GM13976 (cell line): ENCODE measurements around the gene TXNDC17.

Experiments used
- DNase-seq: peaks from one replicate; pipeline ENCODE4 v3.0.0; 2012; ENCODE audit warnings: low spot score
- in situ Hi-C: fragments of 300-500 bp; cut with MboI; formaldehyde crosslinking; loops from one replicate; pipeline ENCODE4 v1.12.0; 2022; ENCODE audit warnings: low sequenced_read_pairs, mixed read lengths, inconsistent platforms; ENCODE audit not compliant: unreplicated experiment
- TF ChIP-seq, protein P1 (sequence below): IDR thresholded peaks from 2 replicates; pipeline ENCODE4 v1.5.1; 2012; ENCODE audit warnings: borderline replicate concordance, mild to moderate bottlenecking; ENCODE audit not compliant: insufficient read depth; ENCODE audit errors: extremely low read depth, missing control alignments, control extremely low read depth

TXNDC17 gene

DNA sequence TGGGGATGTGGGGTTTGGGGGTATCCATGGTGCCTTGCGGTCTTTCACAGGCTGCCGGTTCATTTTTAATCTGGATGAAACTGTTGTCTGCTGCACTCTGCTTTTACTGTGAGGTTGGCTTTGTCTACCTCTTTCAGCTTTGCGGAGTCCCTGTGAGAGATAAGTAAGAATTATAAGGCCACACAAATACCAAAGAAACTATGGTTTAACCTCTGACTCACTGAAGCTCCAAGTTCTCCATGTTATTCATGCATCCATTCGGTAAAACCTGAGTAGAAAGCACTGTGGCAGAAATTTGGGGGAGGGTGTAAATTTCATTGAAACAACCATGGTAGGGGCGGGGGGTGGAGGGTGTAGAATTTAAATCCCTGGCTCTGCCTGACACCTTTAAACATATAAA lies 30.8 kb upstream of the TXNDC17 start:
- in situ Hi-C loops: no loop called here
- no peak for DNase-seq
- TF ChIP-seq, protein P1, sequence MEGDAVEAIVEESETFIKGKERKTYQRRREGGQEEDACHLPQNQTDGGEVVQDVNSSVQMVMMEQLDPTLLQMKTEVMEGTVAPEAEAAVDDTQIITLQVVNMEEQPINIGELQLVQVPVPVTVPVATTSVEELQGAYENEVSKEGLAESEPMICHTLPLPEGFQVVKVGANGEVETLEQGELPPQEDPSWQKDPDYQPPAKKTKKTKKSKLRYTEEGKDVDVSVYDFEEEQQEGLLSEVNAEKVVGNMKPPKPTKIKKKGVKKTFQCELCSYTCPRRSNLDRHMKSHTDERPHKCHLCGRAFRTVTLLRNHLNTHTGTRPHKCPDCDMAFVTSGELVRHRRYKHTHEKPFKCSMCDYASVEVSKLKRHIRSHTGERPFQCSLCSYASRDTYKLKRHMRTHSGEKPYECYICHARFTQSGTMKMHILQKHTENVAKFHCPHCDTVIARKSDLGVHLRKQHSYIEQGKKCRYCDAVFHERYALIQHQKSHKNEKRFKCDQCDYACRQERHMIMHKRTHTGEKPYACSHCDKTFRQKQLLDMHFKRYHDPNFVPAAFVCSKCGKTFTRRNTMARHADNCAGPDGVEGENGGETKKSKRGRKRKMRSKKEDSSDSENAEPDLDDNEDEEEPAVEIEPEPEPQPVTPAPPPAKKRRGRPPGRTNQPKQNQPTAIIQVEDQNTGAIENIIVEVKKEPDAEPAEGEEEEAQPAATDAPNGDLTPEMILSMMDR: no peak

- DNase-seq: no peak
- TF ChIP-seq, protein P1: no peak
- in situ Hi-C loops: no loop called here
Observed at GRCh38 chr17:6611231-6611630, 29.6 kb upstream of the TXNDC17 start.

- no peak for DNase-seq
- in situ Hi-C loops: no loop called here
- TF ChIP-seq, protein P1: no peak
Observed at GRCh38 chr17:6623941-6624340, 16.9 kb upstream of the TXNDC17 start.

- in situ Hi-C loops: no loop called here
- TF ChIP-seq, protein P1: no peak
- no peak for DNase-seq
Observed at GRCh38 chr17:6626616-6627015, 14.2 kb upstream of the TXNDC17 start.

- in situ Hi-C loops: no loop called here
- TF ChIP-seq, protein P1: no peak
- no peak for DNase-seq
Observed at GRCh38 chr17:6627019-6627418, 13.8 kb upstream of the TXNDC17 start.

DNA sequence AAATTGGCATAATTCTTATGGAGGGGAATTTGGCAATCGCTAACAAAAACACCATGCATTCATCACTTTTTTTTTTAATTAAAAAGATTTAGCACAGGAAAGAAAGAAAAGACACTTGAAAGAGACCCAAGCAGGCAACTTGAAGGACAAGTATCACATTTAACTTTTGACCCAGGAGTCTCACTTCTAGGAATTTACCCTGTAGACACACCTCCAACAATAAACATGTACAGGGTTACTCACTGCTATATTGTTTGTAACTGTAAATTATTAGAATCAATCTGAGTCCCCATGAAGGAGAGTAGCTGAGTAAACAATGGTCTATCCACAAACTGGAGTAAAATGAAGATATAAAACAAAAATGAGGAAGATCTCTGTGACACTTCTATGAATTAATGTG lies 10.5 kb upstream of the TXNDC17 start:
- TF ChIP-seq, protein P1: no peak
- in situ Hi-C loops: no loop called here
- no peak for DNase-seq

- in situ Hi-C loops: no loop called here
- TF ChIP-seq, protein P1: no peak
- DNase-seq: no peak
Observed at GRCh38 chr17:6632530-6632929, 8.3 kb upstream of the TXNDC17 start.
